NB4 (cell line): ENCODE results near the gene CNKSR3.

Experiments
- CTCF ChIP-seq: IDR thresholded peaks from one replicate; pipeline ENCODE4 v1.5.1; 2012; ENCODE audit warnings: low read depth, low read length
- MAX ChIP-seq: IDR thresholded peaks from 2 replicates; pipeline ENCODE4 v1.6.1; 2011; ENCODE audit warnings: low read depth, low read length
- MYC ChIP-seq: IDR thresholded peaks from 2 replicates; pipeline ENCODE4 v1.6.1; 2011; ENCODE audit warnings: low read depth, low read length
- POLR2A ChIP-seq: IDR thresholded peaks from 2 replicates; pipeline ENCODE4 v1.6.1; 2011; ENCODE audit warnings: mild to moderate bottlenecking; ENCODE audit not compliant: insufficient read length; ENCODE audit errors: extremely low read depth

- TF ChIP-seq CTCF = no peak
- TF ChIP-seq POLR2A = no peak
- no peak for TF ChIP-seq MAX
- no peak for TF ChIP-seq MYC
Measured at GRCh38 chr6:154463573-154464419, 46.7 kb downstream of the CNKSR3 start.
